ENCODE measurements around the gene IRX4.

The IRX4 gene

DNA sequence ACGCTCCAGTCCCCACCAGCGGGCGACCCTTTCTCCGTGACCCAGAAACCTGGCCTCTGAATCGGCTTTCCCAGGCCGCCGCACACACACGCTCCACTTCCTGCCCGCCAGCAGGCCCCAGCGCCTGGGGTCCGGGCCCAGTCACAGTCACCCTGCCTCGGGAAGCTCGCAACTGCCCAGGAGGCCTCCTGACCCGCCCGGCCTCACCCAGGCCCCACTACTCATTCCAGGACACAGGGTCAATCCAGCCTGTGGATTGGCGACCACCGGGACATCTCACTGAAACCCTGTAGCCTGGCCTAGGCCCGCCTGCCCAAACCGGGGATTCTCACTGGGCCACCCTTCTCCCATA lies 2.7 kb upstream of the IRX4 start:
- no peaks in the 10 kb centered on the region for H3K27me3 ChIP-seq (ENCODE audit: insufficient read depth, low read length, poor library complexity)

DNA sequence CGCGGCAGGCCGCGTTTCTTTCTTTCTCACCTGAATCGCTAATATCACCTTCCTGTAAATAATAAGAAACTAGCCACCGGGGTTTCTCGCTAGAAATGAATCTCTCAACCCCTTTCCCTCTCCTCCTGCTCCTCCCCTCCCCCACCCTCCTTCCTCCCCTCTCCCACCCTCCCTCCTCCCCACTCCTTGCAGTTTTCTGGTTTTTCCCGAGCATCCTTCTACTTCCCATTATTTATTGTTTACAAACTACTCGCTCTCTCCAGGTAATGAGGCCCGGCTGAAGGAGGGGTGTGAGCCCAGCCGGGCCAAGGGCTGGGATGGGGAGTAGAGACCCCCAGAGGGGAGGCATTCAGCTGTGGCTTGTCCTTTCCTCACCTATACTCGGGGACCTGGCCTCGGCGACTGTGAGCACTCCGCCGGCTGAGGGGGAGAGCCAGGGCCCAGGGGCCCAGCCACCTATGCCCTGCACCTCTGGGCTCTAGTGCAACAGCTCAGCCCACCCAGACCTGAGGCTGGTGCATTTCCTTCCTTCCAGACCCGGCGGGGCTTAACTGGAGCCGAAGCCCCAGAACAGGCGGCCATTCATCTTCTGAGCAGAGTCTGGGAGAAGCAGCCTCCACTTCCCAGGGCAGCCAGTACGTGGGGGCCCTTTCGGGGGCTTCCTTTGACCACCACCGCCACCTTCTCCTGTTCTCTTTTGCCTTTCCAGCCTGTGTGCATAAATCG lies 2.1 kb upstream of the IRX4 start:
- Histone ChIP-seq H3K27ac (ENCODE audit: low read length) (no peak overlapping the region), H3K36me3 (ENCODE audit: insufficient read depth, low read length) (no peaks in the 10 kb centered on the region), H3K9ac (ENCODE audit: low read depth, low read length) (no peak overlapping the region), H3K9me3 (ENCODE audit: insufficient read depth, low read length, severe bottlenecking) (no peaks in the 10 kb centered on the region), H3K27me3 (ENCODE audit: insufficient read depth, low read length, poor library complexity) (no peaks in the 10 kb centered on the region), H3K4me1 (ENCODE audit: insufficient read depth, low read length) (no peaks in the 10 kb centered on the region), H2AFZ (ENCODE audit: low read depth, low read length) (no peak overlapping the region), H3K4me2 (ENCODE audit: insufficient read depth, low read length) (no peak overlapping the region), H3K79me2 (ENCODE audit: insufficient read depth, low read length) (no peaks in the 10 kb centered on the region), H3K4me3 (ENCODE audit: low read depth in 1 of 2, low read length in 2 of 2) (no peak overlapping the region), H4K20me1 (ENCODE audit: insufficient read depth, low read length) (no peaks in the 10 kb centered on the region)
- DNase-seq, result no peak
- no peak for ATAC-seq (ENCODE audit: insufficient read depth, low read depth)
- TF ChIP-seq, protein P1, sequence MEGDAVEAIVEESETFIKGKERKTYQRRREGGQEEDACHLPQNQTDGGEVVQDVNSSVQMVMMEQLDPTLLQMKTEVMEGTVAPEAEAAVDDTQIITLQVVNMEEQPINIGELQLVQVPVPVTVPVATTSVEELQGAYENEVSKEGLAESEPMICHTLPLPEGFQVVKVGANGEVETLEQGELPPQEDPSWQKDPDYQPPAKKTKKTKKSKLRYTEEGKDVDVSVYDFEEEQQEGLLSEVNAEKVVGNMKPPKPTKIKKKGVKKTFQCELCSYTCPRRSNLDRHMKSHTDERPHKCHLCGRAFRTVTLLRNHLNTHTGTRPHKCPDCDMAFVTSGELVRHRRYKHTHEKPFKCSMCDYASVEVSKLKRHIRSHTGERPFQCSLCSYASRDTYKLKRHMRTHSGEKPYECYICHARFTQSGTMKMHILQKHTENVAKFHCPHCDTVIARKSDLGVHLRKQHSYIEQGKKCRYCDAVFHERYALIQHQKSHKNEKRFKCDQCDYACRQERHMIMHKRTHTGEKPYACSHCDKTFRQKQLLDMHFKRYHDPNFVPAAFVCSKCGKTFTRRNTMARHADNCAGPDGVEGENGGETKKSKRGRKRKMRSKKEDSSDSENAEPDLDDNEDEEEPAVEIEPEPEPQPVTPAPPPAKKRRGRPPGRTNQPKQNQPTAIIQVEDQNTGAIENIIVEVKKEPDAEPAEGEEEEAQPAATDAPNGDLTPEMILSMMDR (IDR thresholded peaks at IDR 0.05; ENCODE audit: borderline replicate concordance, extremely low read depth, low read length, poor library complexity, severe bottlenecking), result no peak
- TF ChIP-seq EZH2 (IDR thresholded peaks at IDR 0.05; ENCODE audit: borderline replicate concordance, low read depth, low read length, severe bottlenecking), result no peak

More for the DNA sequence above, 2.7 kb upstream of the IRX4 start:
- Histone ChIP-seq H4K20me1 (ENCODE audit: insufficient read depth, low read length) (no peaks in the 10 kb centered on the region), H3K9me3 (ENCODE audit: insufficient read depth, low read length, severe bottlenecking) (no peaks in the 10 kb centered on the region), H3K9ac (ENCODE audit: low read depth, low read length) (no peak overlapping the region), H3K27ac (ENCODE audit: low read length) (no peak overlapping the region), H2AFZ (ENCODE audit: low read depth, low read length) (no peak overlapping the region), H3K4me2 (ENCODE audit: insufficient read depth, low read length) (no peak overlapping the region), H3K4me3 (ENCODE audit: low read depth in 1 of 2, low read length in 2 of 2) (no peak overlapping the region), H3K36me3 (ENCODE audit: insufficient read depth, low read length) (no peaks in the 10 kb centered on the region), H3K4me1 (ENCODE audit: insufficient read depth, low read length) (no peaks in the 10 kb centered on the region), H3K79me2 (ENCODE audit: insufficient read depth, low read length) (no peaks in the 10 kb centered on the region)
- TF ChIP-seq, protein P1 (IDR thresholded peaks at IDR 0.05; ENCODE audit: borderline replicate concordance, extremely low read depth, low read length, poor library complexity, severe bottlenecking), result no peak
- no peak for ATAC-seq (ENCODE audit: insufficient read depth, low read depth)
- DNase-seq, result no peak

DNA sequence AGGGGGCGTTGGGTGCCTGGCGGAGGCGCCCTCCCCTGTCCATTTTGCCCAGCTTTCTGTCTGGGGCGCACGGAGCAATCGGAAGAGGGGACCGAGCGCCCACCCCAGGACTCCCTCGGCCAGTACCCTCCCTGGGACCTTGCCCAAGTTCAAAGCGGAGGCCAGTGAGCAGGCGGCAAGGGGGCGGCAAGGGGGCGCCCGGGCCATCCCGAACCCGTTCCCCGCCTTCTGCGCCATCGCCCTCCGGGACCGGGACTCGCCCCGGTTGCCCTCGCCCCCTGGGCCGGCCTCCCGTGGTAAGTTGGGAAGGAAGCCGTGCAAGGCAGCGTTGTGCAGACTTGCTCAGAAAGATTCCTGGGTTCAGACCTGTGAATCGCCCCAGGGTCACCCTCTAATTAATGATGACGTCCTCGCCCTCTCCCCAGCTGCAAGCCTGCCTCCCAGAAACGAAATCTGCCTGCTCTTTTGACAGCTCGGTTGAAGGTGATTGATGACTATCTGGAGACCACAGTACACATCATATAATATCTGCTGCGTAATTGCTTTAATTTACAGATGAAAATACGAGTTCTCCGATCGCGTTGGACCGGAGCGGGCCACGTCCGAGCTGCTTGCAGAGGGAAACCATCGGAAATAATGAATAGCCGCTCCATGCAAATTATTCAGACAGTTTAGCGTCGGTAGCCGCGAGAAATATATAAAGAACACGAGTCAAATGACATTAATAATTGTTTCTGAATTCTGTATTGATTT lies 1.4 kb upstream of the IRX4 start:
- Histone ChIP-seq H3K4me2 (ENCODE audit: insufficient read depth, low read length) (no peak overlapping the region), H3K4me1 (ENCODE audit: insufficient read depth, low read length) (no peaks in the 10 kb centered on the region), H3K79me2 (ENCODE audit: insufficient read depth, low read length) (no peaks in the 10 kb centered on the region), H3K9ac (ENCODE audit: low read depth, low read length) (no peak overlapping the region), H2AFZ (ENCODE audit: low read depth, low read length) (no peak overlapping the region), H3K9me3 (ENCODE audit: insufficient read depth, low read length, severe bottlenecking) (no peaks in the 10 kb centered on the region), H3K27ac (ENCODE audit: low read length) (no peak overlapping the region), H3K27me3 (ENCODE audit: insufficient read depth, low read length, poor library complexity) (no peaks in the 10 kb centered on the region), H4K20me1 (ENCODE audit: insufficient read depth, low read length) (no peaks in the 10 kb centered on the region), H3K36me3 (ENCODE audit: insufficient read depth, low read length) (no peaks in the 10 kb centered on the region), H3K4me3 (ENCODE audit: low read depth in 1 of 2, low read length in 2 of 2) (no peak overlapping the region)
- DNase-seq (no peak), ATAC-seq (ENCODE audit: insufficient read depth, low read depth) (no peak)
- no peak for TF ChIP-seq EZH2 (IDR thresholded peaks at IDR 0.05; ENCODE audit: borderline replicate concordance, low read depth, low read length, severe bottlenecking)
- TF ChIP-seq, protein P1 (IDR thresholded peaks at IDR 0.05; ENCODE audit: borderline replicate concordance, extremely low read depth, low read length, poor library complexity, severe bottlenecking), result no peak

Measured in DND-41 (cell line).